ENCODE data around the gene APOC3.
"Not testable (repeated sequence)": the region's sequence is repeated elsewhere in the genome, so short reads cannot be mapped to it uniquely, and the experiment has no call there.

APOC3 gene

GRCh38 chr11:116793772-116794097 lies 36.0 kb upstream of the APOC3 start:
- DNase-seq (ENCODE audit: low read depth, low spot score) = no peak

GRCh38 chr11:116794851-116795250 lies 34.9 kb upstream of the APOC3 start:
- H3K9ac ChIP-seq (ENCODE audit: insufficient read length, low read depth) = no peak overlapping the region
- no peaks in the 10 kb centered on the region for H3K36me3 ChIP-seq (ENCODE audit: insufficient read depth, insufficient read length, low read length)
- TF ChIP-seq ZNF274 (IDR thresholded peaks at IDR 0.05; ENCODE audit: low read depth, low read length) = no peak
- TF ChIP-seq SUZ12 (IDR thresholded peaks at IDR 0.05; ENCODE audit: extremely low read depth, insufficient read depth, insufficient read length) = no peak
- no peak for TF ChIP-seq YY1 (IDR thresholded peaks at IDR 0.05; ENCODE audit: insufficient read depth, insufficient read length)
- H3K27me3 ChIP-seq (ENCODE audit: insufficient read depth, insufficient read length) = peaks cover 14% of the 10 kb centered on the region
- no peaks in the 10 kb centered on the region for H3K9me3 ChIP-seq (ENCODE audit: insufficient read depth, low read length)
- peaks cover 8% of the 10 kb centered on the region for H3K4me1 ChIP-seq (ENCODE audit: insufficient read depth, insufficient read length)
- H3K4me3 ChIP-seq (ENCODE audit: insufficient read length, low read depth) = no peak overlapping the region
- no peak for DNase-seq (ENCODE audit: low read depth, low spot score)

More at GRCh38 chr11:116793772-116794097, 36.0 kb upstream of the APOC3 start:
- Histone ChIP-seq H3K4me3 (ENCODE audit: insufficient read length, low read depth) (no peak overlapping the region), H3K27me3 (ENCODE audit: insufficient read depth, insufficient read length) (peaks cover 25% of the 10 kb centered on the region), H3K4me1 (ENCODE audit: insufficient read depth, insufficient read length) (peaks cover 8% of the 10 kb centered on the region), H3K9me3 (ENCODE audit: insufficient read depth, low read length) (no peaks in the 10 kb centered on the region), H3K9ac (ENCODE audit: insufficient read length, low read depth) (no peak overlapping the region), H3K36me3 (ENCODE audit: insufficient read depth, insufficient read length, low read length) (no peaks in the 10 kb centered on the region)
- TF ChIP-seq YY1 (IDR thresholded peaks at IDR 0.05; ENCODE audit: insufficient read depth, insufficient read length) (no peak), SUZ12 (IDR thresholded peaks at IDR 0.05; ENCODE audit: extremely low read depth, insufficient read depth, insufficient read length) (no peak), ZNF274 (IDR thresholded peaks at IDR 0.05; ENCODE audit: low read depth, low read length) (no peak)

- no peak for DNase-seq (ENCODE audit: low read depth, low spot score)
- Histone ChIP-seq H3K36me3 (ENCODE audit: insufficient read depth, insufficient read length, low read length) (no peaks in the 10 kb centered on the region), H3K27me3 (ENCODE audit: insufficient read depth, insufficient read length) (no peaks in the 10 kb centered on the region), H3K9ac (ENCODE audit: insufficient read length, low read depth) (no peak overlapping the region), H3K9me3 (ENCODE audit: insufficient read depth, low read length) (no peaks in the 10 kb centered on the region), H3K4me3 (ENCODE audit: insufficient read length, low read depth) (no peak overlapping the region), H3K4me1 (ENCODE audit: insufficient read depth, insufficient read length) (peaks cover 2% of the 10 kb centered on the region)
- TF ChIP-seq YY1 (IDR thresholded peaks at IDR 0.05; ENCODE audit: insufficient read depth, insufficient read length) = no peak
- no peak for TF ChIP-seq ZNF274 (IDR thresholded peaks at IDR 0.05; ENCODE audit: low read depth, low read length)
- TF ChIP-seq SUZ12 (IDR thresholded peaks at IDR 0.05; ENCODE audit: extremely low read depth, insufficient read depth, insufficient read length) = no peak
These were observed 33.2 kb upstream of the APOC3 start for GRCh38 chr11:116796548-116796947.

- H3K4me1 ChIP-seq (ENCODE audit: insufficient read depth, insufficient read length) = no peaks in the 10 kb centered on the region
- no peak overlapping the region for H3K9ac ChIP-seq (ENCODE audit: insufficient read length, low read depth)
- H3K4me3 ChIP-seq (ENCODE audit: insufficient read length, low read depth) = no peak overlapping the region
- H3K36me3 ChIP-seq (ENCODE audit: insufficient read depth, insufficient read length, low read length) = no peaks in the 10 kb centered on the region
- TF ChIP-seq ZNF274 (IDR thresholded peaks at IDR 0.05; ENCODE audit: low read depth, low read length) = no peak
- no peak for TF ChIP-seq YY1 (IDR thresholded peaks at IDR 0.05; ENCODE audit: insufficient read depth, insufficient read length)
- no peak for TF ChIP-seq SUZ12 (IDR thresholded peaks at IDR 0.05; ENCODE audit: extremely low read depth, insufficient read depth, insufficient read length)
- no peaks in the 10 kb centered on the region for H3K27me3 ChIP-seq (ENCODE audit: insufficient read depth, insufficient read length)
- no peak for DNase-seq (ENCODE audit: low read depth, low spot score)
- no peaks in the 10 kb centered on the region for H3K9me3 ChIP-seq (ENCODE audit: insufficient read depth, low read length)
These were observed 31.9 kb upstream of the APOC3 start for GRCh38 chr11:116797816-116798215.

GRCh38 chr11:116798368-116798767 lies 31.3 kb upstream of the APOC3 start:
- Histone ChIP-seq H3K27me3 (ENCODE audit: insufficient read depth, insufficient read length) (no peaks in the 10 kb centered on the region), H3K36me3 (ENCODE audit: insufficient read depth, insufficient read length, low read length) (no peaks in the 10 kb centered on the region), H3K9ac (ENCODE audit: insufficient read length, low read depth) (no peak overlapping the region), H3K4me1 (ENCODE audit: insufficient read depth, insufficient read length) (no peaks in the 10 kb centered on the region), H3K4me3 (ENCODE audit: insufficient read length, low read depth) (no peak overlapping the region), H3K9me3 (ENCODE audit: insufficient read depth, low read length) (no peaks in the 10 kb centered on the region)
- DNase-seq (ENCODE audit: low read depth, low spot score) = no peak
- TF ChIP-seq ZNF274 (IDR thresholded peaks at IDR 0.05; ENCODE audit: low read depth, low read length) (no peak), SUZ12 (IDR thresholded peaks at IDR 0.05; ENCODE audit: extremely low read depth, insufficient read depth, insufficient read length) (no peak), YY1 (IDR thresholded peaks at IDR 0.05; ENCODE audit: insufficient read depth, insufficient read length) (no peak)

- no peaks in the 10 kb centered on the region for H3K9me3 ChIP-seq (ENCODE audit: insufficient read depth, low read length)
- no peak overlapping the region for H3K9ac ChIP-seq (ENCODE audit: insufficient read length, low read depth)
- TF ChIP-seq SUZ12 (IDR thresholded peaks at IDR 0.05; ENCODE audit: extremely low read depth, insufficient read depth, insufficient read length) = no peak
- no peaks in the 10 kb centered on the region for H3K36me3 ChIP-seq (ENCODE audit: insufficient read depth, insufficient read length, low read length)
- no peaks in the 10 kb centered on the region for H3K4me1 ChIP-seq (ENCODE audit: insufficient read depth, insufficient read length)
- H3K27me3 ChIP-seq (ENCODE audit: insufficient read depth, insufficient read length) = no peaks in the 10 kb centered on the region
- DNase-seq (ENCODE audit: low read depth, low spot score) = no peak
- no peak overlapping the region for H3K4me3 ChIP-seq (ENCODE audit: insufficient read length, low read depth)
These were observed 29.1 kb upstream of the APOC3 start for GRCh38 chr11:116800610-116801009.

GRCh38 chr11:116801662-116802061 lies 28.0 kb upstream of the APOC3 start:
- H3K36me3 ChIP-seq (ENCODE audit: insufficient read depth, insufficient read length, low read length); H3K4me3 ChIP-seq (ENCODE audit: insufficient read length, low read depth); H3K9me3 ChIP-seq (ENCODE audit: insufficient read depth, low read length); H3K9ac ChIP-seq (ENCODE audit: insufficient read length, low read depth); DNase-seq (ENCODE audit: low read depth, low spot score); H3K4me1 ChIP-seq (ENCODE audit: insufficient read depth, insufficient read length); H3K27me3 ChIP-seq (ENCODE audit: insufficient read depth, insufficient read length): not testable (repeated sequence)

GRCh38 chr11:116804001-116804400 lies 25.7 kb upstream of the APOC3 start:
- H3K36me3 ChIP-seq (ENCODE audit: insufficient read depth, insufficient read length, low read length) = no peaks in the 10 kb centered on the region
- H3K9me3 ChIP-seq (ENCODE audit: insufficient read depth, low read length) = no peaks in the 10 kb centered on the region
- no peaks in the 10 kb centered on the region for H3K27me3 ChIP-seq (ENCODE audit: insufficient read depth, insufficient read length)
- no peak for DNase-seq (ENCODE audit: low read depth, low spot score)
- no peak overlapping the region for H3K4me3 ChIP-seq (ENCODE audit: insufficient read length, low read depth)
- no peaks in the 10 kb centered on the region for H3K4me1 ChIP-seq (ENCODE audit: insufficient read depth, insufficient read length)
- TF ChIP-seq YY1 (IDR thresholded peaks at IDR 0.05; ENCODE audit: insufficient read depth, insufficient read length) (no peak), SUZ12 (IDR thresholded peaks at IDR 0.05; ENCODE audit: extremely low read depth, insufficient read depth, insufficient read length) (no peak), ZNF274 (IDR thresholded peaks at IDR 0.05; ENCODE audit: low read depth, low read length) (no peak)
- no peak overlapping the region for H3K9ac ChIP-seq (ENCODE audit: insufficient read length, low read depth)
